SK-N-MC (cell line): ENCODE results near the gene CCDC15.
"Not testable (repeated sequence)": the region's sequence is repeated elsewhere in the genome, so short reads cannot be mapped to it uniquely, and the experiment has no call there.

ENCODE experiments used
- DNase-seq: peaks from one replicate; pipeline ENCODE4 v3.0.0-alpha.2; 2011; ENCODE audit warnings: low read depth, low spot score
- H3K27ac ChIP-seq: fragments of 200-600 bp; sonication (generic); 2 replicates; pipeline ENCODE4 v1.5.1; 2016; ENCODE audit warnings: mixed run types
- H3K36me3 ChIP-seq: fragments of 200-600 bp; sonication (generic); 2 replicates; pipeline ENCODE4 v1.6.1; 2017; ENCODE audit warnings: antibody characterized with exemption, low read length, mixed read lengths; ENCODE audit not compliant: insufficient read depth
- H3K4me3 ChIP-seq: fragments of 200-600 bp; sonication (generic); 2 replicates; pipeline ENCODE4 v1.5.1; 2016
- H3K9ac ChIP-seq: fragments of 200-600 bp; sonication (generic); 2 replicates; pipeline ENCODE4 v1.8.0; 2017; ENCODE audit warnings: mixed run types, mixed read lengths; ENCODE audit not compliant: insufficient read length
- H3K9me3 ChIP-seq: fragments of 200-600 bp; sonication (generic); 2 replicates; pipeline ENCODE4 v1.6.1; 2017; ENCODE audit warnings: low read depth, mild to moderate bottlenecking, antibody characterized with exemption, low read length, moderate library complexity, mixed read lengths
- EZH2 ChIP-seq: fragments of 200-600 bp; sonication (generic); IDR thresholded peaks from one replicate; pipeline ENCODE4 v1.6.1; 2017; ENCODE audit warnings: antibody characterized with exemption
- FOXP2 ChIP-seq: optimal IDR thresholded peaks from 2 replicates; pipeline ENCODE3; 2011; ENCODE audit warnings: mild to moderate bottlenecking, moderate library complexity; ENCODE audit not compliant: insufficient read depth; ENCODE audit errors: extremely low read length, control extremely low read depth
- POLR2AphosphoS5 ChIP-seq: IDR thresholded peaks from 2 replicates; pipeline ENCODE4 v1.6.1; 2012; ENCODE audit warnings: mild to moderate bottlenecking, low read depth, low read length, borderline replicate concordance

CCDC15 gene

DNA sequence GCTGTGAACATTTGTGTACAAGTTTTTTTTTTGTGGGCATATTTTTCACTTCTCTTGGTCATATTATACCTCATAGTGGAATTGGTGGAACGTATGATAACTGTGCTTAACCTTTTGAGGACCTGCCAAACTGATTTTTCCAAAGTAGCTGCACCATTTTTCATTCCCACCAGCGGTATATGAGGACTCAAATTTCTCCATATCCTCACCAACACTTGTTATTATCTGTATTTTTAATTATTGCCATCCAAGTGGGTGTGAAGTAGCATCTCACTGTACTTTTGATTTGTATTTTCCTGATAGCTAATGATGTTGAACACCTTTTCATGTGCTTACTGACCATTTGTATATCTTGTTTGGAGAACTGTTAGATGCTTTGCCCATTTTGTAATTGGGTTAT lies 47.8 kb downstream of the CCDC15 start:
- no peak for TF ChIP-seq FOXP2
- no peak for TF ChIP-seq POLR2AphosphoS5
- no peak for TF ChIP-seq EZH2
- H3K4me3 ChIP-seq: no peak overlapping the region
- H3K36me3 ChIP-seq: no peaks in the 10 kb centered on the region; the same call in 1 of the 2 replicates
- H3K9ac ChIP-seq: no peak overlapping the region
- H3K27ac ChIP-seq: no peak overlapping the region
- DNase-seq: no peak
- H3K9me3 ChIP-seq: peaks cover under 1% of the 10 kb centered on the region; the same call in 1 of the 2 replicates

DNA sequence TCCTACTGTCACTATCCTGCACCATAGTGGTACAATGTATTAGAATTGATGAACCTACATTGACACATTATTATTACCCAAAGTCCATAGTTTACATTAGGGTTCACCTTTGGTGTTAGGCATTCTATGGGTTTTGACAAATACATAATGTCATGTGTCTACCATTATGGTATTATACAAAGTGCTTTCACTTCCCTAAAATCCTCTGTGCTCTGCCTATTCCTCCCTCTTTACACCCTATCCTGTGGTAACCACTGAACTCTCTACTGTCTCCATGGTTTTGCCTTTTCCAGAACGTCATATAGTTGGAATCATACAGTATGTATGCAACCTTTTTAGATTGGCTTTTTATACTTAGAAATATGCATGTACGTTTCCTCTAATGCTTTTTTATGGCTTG lies 51.5 kb downstream of the CCDC15 start:
- DNase-seq: no peak
- no peak for TF ChIP-seq EZH2
- no peak for TF ChIP-seq FOXP2
- TF ChIP-seq POLR2AphosphoS5: no peak

DNA sequence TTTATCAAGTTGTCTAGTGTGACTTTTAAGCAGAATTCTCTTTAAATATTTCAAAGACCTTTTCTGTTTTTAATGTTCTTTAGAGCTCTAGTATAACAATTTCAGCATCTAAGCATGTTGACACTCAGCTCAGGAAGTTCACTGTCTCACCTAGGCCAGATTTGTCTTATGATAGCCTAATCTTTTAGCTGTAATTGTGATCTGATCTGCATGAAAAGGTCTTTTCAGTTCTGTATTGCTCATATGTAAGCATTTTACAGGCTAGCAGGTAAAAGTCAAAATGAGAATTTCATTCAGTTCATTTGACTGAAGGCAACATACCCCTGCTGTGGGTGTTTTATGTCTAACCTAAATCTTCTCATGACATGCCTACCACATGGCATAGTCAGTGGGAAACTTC lies 62.4 kb downstream of the CCDC15 start:
- no peak overlapping the region for H3K9ac ChIP-seq
- no peaks in the 10 kb centered on the region for H3K36me3 ChIP-seq
- no peak overlapping the region for H3K27ac ChIP-seq
- 0 out of 2 replicates have a peak, but pooled peaks cover 3% of the 10 kb centered on the region for H3K9me3 ChIP-seq
- TF ChIP-seq POLR2AphosphoS5 (no peak), FOXP2 (no peak), EZH2 (no peak)
- DNase-seq: no peak
- no peak overlapping the region for H3K4me3 ChIP-seq

More for the DNA sequence above, 51.5 kb downstream of the CCDC15 start:
- Histone ChIP-seq H3K27ac (no peak overlapping the region), H3K4me3 (no peak overlapping the region), H3K36me3 (no peaks in the 10 kb centered on the region; the same call in 1 of the 2 replicates), H3K9ac (no peak overlapping the region), H3K9me3 (peaks cover 4% of the 10 kb centered on the region; the same call in 1 of the 2 replicates)

DNA sequence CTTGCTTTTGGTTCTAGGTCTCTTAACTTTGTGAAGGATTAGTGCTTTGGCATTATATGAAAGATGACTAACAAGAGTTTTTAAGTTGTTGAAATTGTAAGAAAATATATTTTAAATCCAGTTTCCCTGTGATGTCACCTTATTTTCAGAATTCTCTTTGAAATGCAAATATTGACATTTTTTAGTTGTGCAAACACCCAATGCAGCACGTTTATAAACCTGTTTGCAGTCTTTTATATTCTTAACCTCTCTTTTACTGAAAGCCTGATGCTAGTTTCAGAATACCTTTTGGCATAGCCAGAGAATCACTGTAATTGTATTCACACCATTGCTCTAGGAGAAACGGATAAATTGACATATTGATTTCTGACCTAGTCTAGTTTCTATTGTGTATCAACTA lies 66.3 kb downstream of the CCDC15 start:
- no peak overlapping the region for H3K4me3 ChIP-seq
- H3K27ac ChIP-seq: no peak overlapping the region
- no peak for DNase-seq
- no peaks in the 10 kb centered on the region for H3K36me3 ChIP-seq
- H3K9ac ChIP-seq: no peak overlapping the region
- TF ChIP-seq POLR2AphosphoS5 (no peak), EZH2 (no peak), FOXP2 (no peak)
- no peaks in the 10 kb centered on the region for H3K9me3 ChIP-seq

DNA sequence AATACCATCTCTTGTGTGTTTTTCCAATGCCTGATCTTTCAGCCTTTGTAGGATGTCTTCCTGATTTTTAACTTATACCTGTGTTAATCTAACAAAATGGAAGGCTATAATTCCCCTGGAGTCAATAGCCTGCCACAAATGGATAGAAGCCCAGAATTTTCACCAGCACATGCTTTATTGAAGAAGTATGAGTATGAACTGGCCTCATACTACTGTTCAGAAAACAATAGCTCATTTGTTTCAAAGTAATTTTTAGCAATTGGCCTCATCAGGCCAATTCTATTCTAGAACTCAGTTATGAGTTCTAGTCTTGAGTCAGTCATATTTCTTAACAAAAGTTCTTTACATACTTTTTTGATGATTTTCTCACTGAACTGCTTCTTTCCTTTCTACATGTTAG lies 68.5 kb downstream of the CCDC15 start:
- DNase-seq: no peak
- H3K27ac ChIP-seq: no peak overlapping the region
- no peaks in the 10 kb centered on the region for H3K9me3 ChIP-seq
- H3K9ac ChIP-seq: no peak overlapping the region
- H3K36me3 ChIP-seq: no peaks in the 10 kb centered on the region
- TF ChIP-seq EZH2 (no peak), POLR2AphosphoS5 (no peak), FOXP2 (no peak)
- no peak overlapping the region for H3K4me3 ChIP-seq

DNA sequence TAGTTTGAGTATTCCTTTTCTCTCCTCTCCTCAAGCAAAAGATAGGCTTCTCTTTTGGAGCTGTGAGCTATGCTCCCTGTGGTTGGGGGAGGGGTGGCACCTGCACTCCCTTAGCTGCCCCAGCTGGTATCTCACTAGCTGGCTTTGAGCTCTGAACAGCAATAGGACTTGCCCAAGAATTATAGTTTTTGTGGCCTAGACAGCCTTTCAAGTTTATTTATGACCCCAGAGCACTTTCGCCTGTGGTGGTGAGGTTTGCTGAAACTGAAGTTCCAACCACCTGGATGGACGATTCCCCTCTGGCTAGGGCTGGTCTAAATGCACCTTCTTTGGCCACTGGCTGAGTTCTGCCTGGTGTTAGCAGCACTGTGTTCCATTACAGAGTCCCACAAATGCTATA lies 72.0 kb downstream of the CCDC15 start:
- no peak for DNase-seq
- no peaks in the 10 kb centered on the region for H3K9me3 ChIP-seq
- no peaks in the 10 kb centered on the region for H3K36me3 ChIP-seq
- no peak overlapping the region for H3K4me3 ChIP-seq
- H3K9ac ChIP-seq: no peak overlapping the region
- TF ChIP-seq FOXP2: no peak
- no peak for TF ChIP-seq POLR2AphosphoS5
- TF ChIP-seq EZH2: no peak
- no peak overlapping the region for H3K27ac ChIP-seq

DNA sequence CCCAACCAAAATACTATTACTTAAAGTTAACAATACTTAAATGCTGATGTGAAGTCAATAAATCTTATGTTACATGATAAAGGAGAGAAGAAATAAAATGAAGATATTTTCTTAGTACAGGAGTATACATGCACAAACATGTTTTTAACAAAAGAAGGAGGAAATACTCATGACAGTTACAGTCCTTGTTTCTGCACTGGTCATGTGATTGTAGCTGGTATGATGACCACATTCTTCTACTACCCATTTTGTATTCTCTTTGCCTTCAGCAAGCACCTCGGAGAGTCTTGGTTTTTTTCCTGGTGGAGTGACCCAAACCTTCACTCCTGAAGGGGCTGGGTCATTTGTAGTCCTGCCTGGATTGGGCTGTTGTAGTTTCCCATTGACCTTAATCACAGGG lies 75.4 kb downstream of the CCDC15 start:
- H3K4me3 ChIP-seq, DNase-seq, H3K27ac ChIP-seq, H3K9ac ChIP-seq, H3K9me3 ChIP-seq, H3K36me3 ChIP-seq: not testable (repeated sequence)

DNA sequence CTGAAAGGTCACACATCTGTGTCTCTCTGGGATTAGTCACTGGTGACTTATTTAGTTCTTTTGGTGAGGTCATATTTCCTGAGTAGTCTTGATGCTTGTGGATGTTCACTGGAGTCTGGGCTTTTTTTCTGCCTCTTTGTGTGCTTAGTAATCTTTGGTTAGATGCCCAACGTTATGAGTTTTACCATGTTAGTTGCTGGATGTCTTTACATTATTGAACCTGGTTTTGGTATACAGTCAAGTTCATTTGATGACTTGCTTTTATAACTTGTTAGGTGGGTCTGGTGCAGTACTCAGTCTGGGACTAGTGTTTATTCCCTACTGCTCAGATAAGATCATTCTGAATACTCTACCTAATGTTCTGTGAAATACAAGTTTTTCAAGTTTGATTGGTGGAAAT lies 82.9 kb downstream of the CCDC15 start:
- Histone ChIP-seq H3K36me3 (no peaks in the 10 kb centered on the region), H3K9me3 (no peaks in the 10 kb centered on the region), H3K9ac (no peak overlapping the region), H3K27ac (no peak overlapping the region), H3K4me3 (no peak overlapping the region)
- no peak for DNase-seq
- TF ChIP-seq FOXP2: no peak
- no peak for TF ChIP-seq EZH2
- no peak for TF ChIP-seq POLR2AphosphoS5

DNA sequence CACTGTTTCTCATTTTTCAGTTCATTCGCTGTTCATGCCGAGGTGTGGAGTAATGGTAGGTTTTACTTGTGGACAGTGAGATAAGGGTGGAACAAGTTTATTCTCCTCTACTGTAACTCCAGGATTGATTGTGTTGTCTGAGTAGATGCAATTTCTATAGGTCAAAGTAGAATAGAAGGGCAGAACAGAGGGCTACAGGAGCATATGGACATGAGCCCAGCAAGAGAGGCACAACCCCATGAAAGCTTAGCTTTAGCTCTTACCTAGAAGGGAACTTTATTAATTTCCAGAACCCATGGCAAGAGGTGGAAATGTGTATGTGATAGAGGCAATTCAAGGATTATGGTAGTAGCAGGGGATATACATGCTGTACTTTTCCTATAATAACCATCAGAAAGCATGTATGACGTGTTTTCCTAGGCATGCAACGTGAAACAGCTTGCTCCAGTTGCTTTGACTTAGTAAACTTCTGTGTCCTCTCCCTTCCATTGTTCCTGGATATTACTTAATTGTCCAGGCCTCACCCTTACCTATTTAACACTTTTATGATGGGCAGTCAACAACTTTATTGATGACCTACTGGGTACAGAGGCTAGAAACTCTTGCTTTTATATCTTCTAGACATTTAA lies 95.3 kb downstream of the CCDC15 start:
- no peak for DNase-seq
- no peak for TF ChIP-seq EZH2
- no peak for TF ChIP-seq POLR2AphosphoS5
- TF ChIP-seq FOXP2: no peak
- Histone ChIP-seq H3K9ac (no peak overlapping the region), H3K36me3 (no peaks in the 10 kb centered on the region), H3K9me3 (no peaks in the 10 kb centered on the region), H3K4me3 (no peak overlapping the region), H3K27ac (no peak overlapping the region)
